H1 (cell line): ENCODE data around the gene TCF7. TPM values are rescaled to one million over a fixed set of nuclear protein-coding genes. Genes with fewer than 3 reads are reported as not detected.

Source experiments
- CTCF ChIA-PET: fragments of 300-600 bp; sonication (Branson Sonifier 250); formaldehyde crosslinking; loops from one replicate; lab custom pipeline; 2021; ENCODE audit not compliant: partially characterized antibody; lab: Charles Lee
- POLR2A ChIA-PET: fragments of 300-600 bp; sonication (Branson Sonifier 250); formaldehyde crosslinking; loops from one replicate; lab custom pipeline; 2021; ENCODE audit warnings: inconsistent platforms; ENCODE audit not compliant: partially characterized antibody; lab: Charles Lee
- DNase-seq, 2 experiments: peaks; one replicate each; pipeline versions ENCODE4 v3.0.0 to v3.0.0-alpha.2; 2010 to 2022; ENCODE audit warnings: low spot score in 2 of 2, low read depth in 1 of 2, mixed read lengths in 1 of 2
- FAIRE-seq: peaks from 2 replicates; lab custom pipeline; 2011; peaks lifted over from hg19 to GRCh38; lab: Jason Lieb, UNC
- H2AFZ ChIP-seq: 2 replicates; pipeline ENCODE4 v1.8.1; 2012; ENCODE audit warnings: low read length, inconsistent platforms
- H2AK5ac ChIP-seq: 2 replicates; pipeline ENCODE4 v1.6.1; 2013; ENCODE audit warnings: low read depth, low read length
- H2BK120ac ChIP-seq: replicated peaks from 2 replicates; pipeline ENCODE3; 2013; ENCODE audit warnings: low read depth, low read length, inconsistent platforms
- H2BK12ac ChIP-seq: 2 replicates; pipeline ENCODE4 v1.6.1; 2013; ENCODE audit warnings: low read depth, low read length
- H2BK15ac ChIP-seq: 2 replicates; pipeline ENCODE4 v1.6.1; 2013; ENCODE audit warnings: low read length
- H2BK20ac ChIP-seq: 2 replicates; pipeline ENCODE4 v1.6.1; 2013; ENCODE audit warnings: low read length
- H2BK5ac ChIP-seq: 2 replicates; pipeline ENCODE4 v1.6.1; 2013; ENCODE audit warnings: low read depth, low read length
- H3K14ac ChIP-seq: 2 replicates; pipeline ENCODE4 v1.6.1; 2013; ENCODE audit warnings: inconsistent platforms; ENCODE audit not compliant: insufficient read length
- H3K18ac ChIP-seq: 2 replicates; pipeline ENCODE4 v1.6.1; 2013; ENCODE audit warnings: low read length; ENCODE audit errors: extremely low read depth
- H3K23ac ChIP-seq: 2 replicates; pipeline ENCODE4 v1.6.1; 2013; ENCODE audit warnings: inconsistent platforms; ENCODE audit not compliant: insufficient read length
- H3K23me2 ChIP-seq: 2 replicates; pipeline ENCODE4 v1.6.1; 2013; ENCODE audit warnings: low read depth, low read length
- H3K27ac ChIP-seq: 2 replicates; pipeline ENCODE4 v1.6.1; 2011; ENCODE audit warnings: low read depth, low read length, inconsistent platforms
- H3K27me3 ChIP-seq, 4 experiments: replicated peaks in 1 of 4; 1 replicate in 1 of 4; 2 replicates in 3 of 4; pipeline versions ENCODE4 v1.6.1 to v1.8.1; 2011 to 2013; ENCODE audit warnings: low read length in 3 of 4, mild to moderate bottlenecking in 3 of 4, inconsistent platforms in 2 of 4, mixed read lengths in 2 of 4, moderate library complexity in 1 of 4; ENCODE audit not compliant: control insufficient read depth in 3 of 4, insufficient read depth in 3 of 4; ENCODE audit errors: extremely low read depth in 1 of 4
- H3K36me3 ChIP-seq, 4 experiments: 2 replicates each; pipeline versions ENCODE4 v1.6.1 to v1.8.1; 2011 to 2013; ENCODE audit warnings: mild to moderate bottlenecking in 4 of 4, low read length in 3 of 4, moderate library complexity in 2 of 4, control low read depth in 1 of 4, inconsistent platforms in 1 of 4; ENCODE audit not compliant: insufficient read depth in 4 of 4, control insufficient read depth in 2 of 4
- H3K4ac ChIP-seq: replicated peaks from 2 replicates; pipeline ENCODE3; 2013; ENCODE audit warnings: low read length, low read depth, mixed read lengths, inconsistent platforms; ENCODE audit not compliant: insufficient read length
- H3K4me1 ChIP-seq, 4 experiments: replicated peaks in 1 of 4; 1 replicate in 1 of 4; 2 replicates in 3 of 4; pipeline versions ENCODE4 v1.6.1 to v1.8.1; 2011 to 2013; ENCODE audit warnings: low read length in 3 of 4, inconsistent platforms in 2 of 4, mixed read lengths in 1 of 4; ENCODE audit not compliant: insufficient read depth in 4 of 4, control insufficient read depth in 3 of 4
- H3K4me2 ChIP-seq, 2 experiments: 2 replicates each; pipeline versions ENCODE4 v1.6.1 to v1.8.1; 2011 to 2013; ENCODE audit warnings: low read depth in 2 of 2, low read length in 2 of 2, control low read depth in 1 of 2, inconsistent platforms in 1 of 2, mild to moderate bottlenecking in 1 of 2; ENCODE audit not compliant: insufficient read depth in 1 of 2
- H3K4me3 ChIP-seq, 4 experiments: fragments of 200-600, 300-600 bp in 1 of 4; sonication (generic), shearing (Covaris generic), sonication (Bioruptor Twin) in 1 of 4; 2 replicates each; pipeline versions ENCODE4 v1.5.1 to v1.8.1; 2011 to 2016; ENCODE audit warnings: low read length in 4 of 4, low read depth in 3 of 4, control low read depth in 2 of 4, inconsistent platforms in 2 of 4, mild to moderate bottlenecking in 2 of 4, mixed read lengths in 1 of 4, moderate library complexity in 1 of 4; ENCODE audit not compliant: insufficient read depth in 2 of 4; ENCODE audit errors: extremely low read depth in 1 of 4
- H3K56ac ChIP-seq: replicated peaks from 2 replicates; pipeline ENCODE3; 2013; ENCODE audit warnings: low read depth, mild to moderate bottlenecking, mixed read lengths, low read length, inconsistent platforms; ENCODE audit not compliant: insufficient read length
- H3K79me1 ChIP-seq: 2 replicates; pipeline ENCODE4 v1.6.1; 2013; ENCODE audit warnings: low read depth, low read length, control low read depth
- H3K79me2 ChIP-seq, 2 experiments: 2 replicates each; pipeline versions ENCODE4 v1.6.1 to v1.8.1; 2012 to 2013; ENCODE audit warnings: low read length in 2 of 2, mild to moderate bottlenecking in 2 of 2, inconsistent platforms in 1 of 2; ENCODE audit not compliant: insufficient read depth in 2 of 2, control insufficient read depth in 1 of 2
- H3K9ac ChIP-seq, 4 experiments: replicated peaks in 1 of 4; 1 replicate in 1 of 4; 2 replicates in 3 of 4; pipeline versions ENCODE4 v1.6.1 to v1.8.1; 2011 to 2013; ENCODE audit warnings: low read depth in 3 of 4, low read length in 3 of 4, control low read depth in 2 of 4, mild to moderate bottlenecking in 2 of 4, moderate library complexity in 2 of 4, inconsistent platforms in 1 of 4; ENCODE audit errors: extremely low read depth in 1 of 4
- H3K9me3 ChIP-seq, 2 experiments: 2 replicates each; pipeline versions ENCODE4 v1.6.1 to v1.8.1; 2012 to 2013; ENCODE audit warnings: mild to moderate bottlenecking in 2 of 2, moderate library complexity in 2 of 2, control low read depth in 1 of 2, inconsistent platforms in 1 of 2, low read depth in 1 of 2, low read length in 1 of 2, mixed read lengths in 1 of 2; ENCODE audit not compliant: insufficient read depth in 2 of 2
- H4K20me1 ChIP-seq, 2 experiments: replicated peaks in 1 of 2; 2 replicates each; pipeline versions ENCODE3 to v1.8.1; 2011 to 2013; ENCODE audit warnings: inconsistent platforms in 2 of 2, low read length in 2 of 2, mild to moderate bottlenecking in 1 of 2; ENCODE audit not compliant: insufficient read depth in 2 of 2, control insufficient read depth in 1 of 2
- H4K5ac ChIP-seq: 2 replicates; pipeline ENCODE4 v1.6.1; 2013; ENCODE audit warnings: low read length, low read depth, mixed read lengths, inconsistent platforms; ENCODE audit not compliant: insufficient read length
- H4K8ac ChIP-seq: 2 replicates; pipeline ENCODE4 v1.8.0; 2013; ENCODE audit warnings: mild to moderate bottlenecking, moderate library complexity, low read length, inconsistent platforms; ENCODE audit not compliant: insufficient read depth; ENCODE audit errors: extremely low read depth
- H4K91ac ChIP-seq: replicated peaks from 2 replicates; pipeline ENCODE3; 2013; ENCODE audit warnings: low read length, mixed read lengths, inconsistent platforms; ENCODE audit not compliant: insufficient read length
- GABPA ChIP-seq: IDR thresholded peaks from 2 replicates; pipeline ENCODE4 v1.6.1; 2011; ENCODE audit warnings: mild to moderate bottlenecking, low read length, moderate library complexity, borderline replicate concordance; ENCODE audit not compliant: insufficient read depth
- KDM4A ChIP-seq: IDR thresholded peaks from one replicate; pipeline ENCODE4 v1.7.1; 2012; ENCODE audit warnings: low read depth, mild to moderate bottlenecking, moderate library complexity, low read length, inconsistent platforms; ENCODE audit not compliant: severe bottlenecking
- POU5F1 ChIP-seq: IDR thresholded peaks from 2 replicates; pipeline ENCODE4 v1.6.1; 2011; ENCODE audit warnings: low read depth, mild to moderate bottlenecking, low read length, moderate library complexity
- TEAD4 ChIP-seq: IDR thresholded peaks from 2 replicates; pipeline ENCODE4 v1.6.1; 2012; ENCODE audit warnings: low read depth, low read length, inconsistent platforms, mixed read lengths
- WGBS, 2 experiments: shearing (Covaris generic) in 1 of 2; methylation state at CpG; one replicate each; pipeline versions ENCODE4 v1.1.6 to v1.1.7; 2013 to 2015; ENCODE audit warnings: low lambda C conversion rate in 2 of 2, mixed read lengths in 2 of 2, inconsistent platforms in 1 of 2, low coverage in 1 of 2, missing lambda C conversion rate in 1 of 2; ENCODE audit not compliant: insufficient replicate concordance in 2 of 2, insufficient coverage in 1 of 2, insufficient read length in 1 of 2; ENCODE audit errors: extremely low coverage in 1 of 2, missing lambda C conversion rate in 1 of 2; 5-methylcytosine and 5-hydroxymethylcytosine counted together
- polyA plus RNA-seq, 7 experiments: library from polyadenylated mRNA; depleted of rRNA in 3 of 7; stranded (reverse) in 5 of 7; unstranded in 2 of 7; fragments of >200 nt in 5 of 7; fragments of 200-250 nt in 2 of 7; gene quantifications; 1 replicate in 5 of 7; 2 replicates in 1 of 7; 4 replicates in 1 of 7; pipeline versions ENCODE4 v1.2.1 to v1.2.3, GENCODE V29; 2011 to 2013; ENCODE audit warnings: missing spikeins in 2 of 7, mixed read lengths in 2 of 7
- total RNA-seq: library from RNA; stranded (reverse); fragmentation: NEBNext Ultra II Directional; extraction: Animal tissue kit (Norgen Biotek cat#: 25700); gene quantifications from 2 replicates; pipeline ENCODE4 v1.2.1, GENCODE V29; 2021

TCF7 gene
- total and polyA plus RNA-seq, 2 of the 8 experiments (the other 6 are each of a cell fraction or from before 2014, with no cell fraction given) = 4.7 to 8.5 TPM

GRCh38 chr5:134129411-134130238 lies 15.1 kb downstream of the TCF7 start:
- DNase-seq (no peak), FAIRE-seq (no peak)
- Histone ChIP-seq H2BK20ac (no peak overlapping the region), H2AFZ (no peak overlapping the region), H3K14ac (no peak overlapping the region), H2AK5ac (no peak overlapping the region), H4K5ac (no peak overlapping the region), H3K9ac (no peak overlapping the region), H4K8ac (no peak overlapping the region), H3K79me2 (no peaks in the 10 kb centered on the region; a peak in 1 of 4 replicates), H2BK12ac (no peak overlapping the region), H3K79me1 (peaks cover 5% of the 10 kb centered on the region), H3K18ac (no peak overlapping the region), H3K27ac (no peak overlapping the region), H3K4me2 (no peak overlapping the region), H2BK15ac (no peak overlapping the region), H3K56ac (no peak overlapping the region), H2BK120ac (no peak overlapping the region), H3K36me3 (peaks cover 0 to 3% (median under 1%) of the 10 kb centered on the region in 4 experiments; a peak in 2 of 8 replicates), H3K4ac (no peak overlapping the region), H3K4me3 (no peak overlapping the region), H3K23me2 (no peaks in the 10 kb centered on the region), H3K4me1 (peaks cover 0 to 5% (median 2%) of the 10 kb centered on the region in 4 experiments; a peak in 3 of 7 replicates), H3K27me3 (no peaks in the 10 kb centered on the region), H3K9me3 (no peaks in the 10 kb centered on the region), H2BK5ac (no peak overlapping the region), H4K91ac (no peak overlapping the region), H3K23ac (no peak overlapping the region), H4K20me1 (peaks cover 18 to 29% of the 10 kb centered on the region in 2 experiments)
- ChIA-PET POLR2A (interaction anchor here (1.4 to 4.5 kb wide), 2 partner anchors 12 kb away, joined by 5 to 15 read pairs; no protein-coding TSS in a partner anchor), CTCF (interaction anchor here (0.6 to 21.7 kb wide), 9 partner anchors 8 to 94 kb away, joined by 3 to 270 read pairs (median 3); no protein-coding TSS in a partner anchor)
- WGBS, 2 experiments = 94% methylated on average over 24 of the region's 25 CpGs; no CpG with 5 or more reads in 1 of the 2 experiments
- no peak for TF ChIP-seq POU5F1
- no peak for TF ChIP-seq GABPA
- TF ChIP-seq TEAD4 = no peak
- TF ChIP-seq KDM4A = no peak
